Motor neuron (in vitro differentiated cells): ENCODE data around the gene PUM1. TPM values are rescaled to one million over a fixed set of nuclear protein-coding genes. Genes with fewer than 3 reads are reported as not detected.
"Not testable (repeated sequence)": the region's sequence is repeated elsewhere in the genome, so short reads cannot be mapped to it uniquely, and the experiment has no call there.

Source experiments
- ATAC-seq, 8 experiments: fragments of 200-7000 bp; cut with Tn5 transposase; replicated peaks in 6 of 8; 2 replicates each; pipeline ENCODE4 v1.8.0; 2021; ENCODE audit warnings: mild to moderate bottlenecking in 8 of 8, moderate library complexity in 8 of 8
- H3K27ac ChIP-seq, 2 donors: fragments of 250-450 bp; sonication (Bioruptor Pico); 2 replicates each; pipeline ENCODE4 v1.9.0; 2021; ENCODE audit warnings: antibody characterized with exemption in 2 of 2, mild to moderate bottlenecking in 2 of 2, moderate library complexity in 1 of 2
- H3K4me1 ChIP-seq, 2 donors: fragments of 250-450 bp; sonication (Bioruptor Pico); replicated peaks in 1 of 2; 2 replicates each; pipeline ENCODE4 v1.6.1; 2021; ENCODE audit warnings: antibody characterized with exemption in 2 of 2, mild to moderate bottlenecking in 2 of 2, moderate library complexity in 1 of 2
- H3K4me3 ChIP-seq, 5 donors: fragments of 250-450 bp; sonication (Bioruptor Pico); 2 replicates each; pipeline ENCODE4 v1.9.0; 2021; ENCODE audit warnings: antibody characterized with exemption in 5 of 5, mild to moderate bottlenecking in 5 of 5, moderate library complexity in 4 of 5
- WGBS, 10 experiments: fragments of 450-650 bp; shearing (Covaris generic); methylation state at CpG; one replicate each; pipeline ENCODE4 v1.0.0; 2022; 5-methylcytosine and 5-hydroxymethylcytosine counted together
- in situ Hi-C, 9 experiments: fragments of 400-800 bp; cut with MboI; loops; one replicate each; pipeline ENCODE4 v1.15.0; 2021; ENCODE audit warnings: low sequenced_read_pairs in 9 of 9, low pct_unique_long_range_greater_than_20kb in 2 of 9; ENCODE audit not compliant: unreplicated experiment in 9 of 9
- total RNA-seq, 8 experiments: library from RNA; unstranded; fragments of 300-600 nt; gene quantifications; 2 replicates each; pipeline versions ENCODE4 v1.2.3 to v1.2.4, GENCODE V29; 2022

Gene PUM1
- total RNA-seq, 8 experiments from 2014 or later = 62.3 to 123 (median 87.5) TPM

- ATAC-seq, H3K27ac ChIP-seq, H3K4me3 ChIP-seq, H3K4me1 ChIP-seq, in situ Hi-C loops: not testable (repeated sequence)
- WGBS, 10 experiments = 90 to 100% (median 93%) methylated on average over 1 to 3 of the region's 3 CpGs; no CpG with 5 or more reads in 5 of the 10 experiments
These were observed 22.6 kb upstream of the PUM1 start for GRCh38 chr1:31088081-31088480.

- ATAC-seq = no peak
- H3K4me3 ChIP-seq = no peak overlapping the region
- in situ Hi-C loops = no loop called here
- no peaks in the 10 kb centered on the region for H3K4me1 ChIP-seq
- H3K27ac ChIP-seq = no peak overlapping the region
- WGBS, 10 experiments = 71 to 100% (median 83%) methylated on average over 2 to 16 of the region's 16 CpGs; no CpG with 5 or more reads in 1 of the 10 experiments
These were observed 19.5 kb upstream of the PUM1 start for GRCh38 chr1:31084782-31085569.

- WGBS, 10 experiments = 63 to 100% (median 87%) methylated on average over 2 to 3 of the region's 3 CpGs; no CpG with 5 or more reads in 4 of the 10 experiments
- in situ Hi-C loops = no loop called here
- Histone ChIP-seq H3K4me3 (no peak overlapping the region), H3K4me1 (no peaks in the 10 kb centered on the region), H3K27ac (no peak overlapping the region)
- ATAC-seq = no peak
These were observed 16.9 kb upstream of the PUM1 start for GRCh38 chr1:31082385-31082784.

GRCh38 chr1:31073044-31073443 lies 7.5 kb upstream of the PUM1 start:
- 60 to 100% (median 97%) methylated on average over 1 to 2 of the region's 2 CpGs; no CpG with 5 or more reads in 1 of the 10 experiments for WGBS, 10 experiments
- Histone ChIP-seq H3K4me3 (no peak overlapping the region), H3K27ac (no peak overlapping the region), H3K4me1 (no peaks in the 10 kb centered on the region)
- ATAC-seq = no peak
- in situ Hi-C loops = no loop called here

- WGBS, 10 experiments = 28 to 89% (median 48%) methylated on average over 1 to 4 of the region's 4 CpGs; no CpG with 5 or more reads in 2 of the 10 experiments
- H3K27ac ChIP-seq = no peak overlapping the region
- H3K4me3 ChIP-seq = no peak overlapping the region
- H3K4me1 ChIP-seq = no peaks in the 10 kb centered on the region
- no peak for ATAC-seq
- in situ Hi-C loops = no loop called here
These were observed 6.8 kb upstream of the PUM1 start for GRCh38 chr1:31072304-31072746.

- WGBS, 10 experiments = 60 to 96% (median 89%) methylated on average over 1 to 9 of the region's 9 CpGs; no CpG with 5 or more reads in 1 of the 10 experiments
- in situ Hi-C loops = no loop called here
- ATAC-seq = no peak
- Histone ChIP-seq H3K4me3 (no peak overlapping the region), H3K4me1 (no peaks in the 10 kb centered on the region), H3K27ac (no peak overlapping the region)
These were observed 3.9 kb upstream of the PUM1 start for GRCh38 chr1:31069392-31069791.

- ATAC-seq = no peak
- H3K4me1 ChIP-seq = peaks cover 11 to 16% of the 10 kb centered on the region in 2 donors
- in situ Hi-C loops = no loop called here
- 0 to 10% (median 0%) methylated on average over 3 to 14 of the region's 19 CpGs; no CpG with 5 or more reads in 3 of the 10 experiments for WGBS, 10 experiments
- H3K27ac ChIP-seq = peak overlapping the region; percentile 92 to 98
- H3K4me3 ChIP-seq = peak overlapping the region; percentile 54 to 90 (median 72)
These were observed 703 bp downstream of the PUM1 start for GRCh38 chr1:31064718-31065309.

GRCh38 chr1:31064111-31064717 lies 1.3 kb downstream of the PUM1 start:
- Histone ChIP-seq H3K27ac (peak overlapping the region; percentile 36 to 98), H3K4me1 (peaks cover 13 to 16% of the 10 kb centered on the region in 2 donors), H3K4me3 (peak overlapping the region; percentile 54 to 90 (median 72))
- in situ Hi-C loops = no loop called here
- 0 to 3% (median 0%) methylated on average over 3 to 8 of the region's 8 CpGs for WGBS, 10 experiments
- ATAC-seq = no peak

- in situ Hi-C loops = no loop called here
- Histone ChIP-seq H3K4me3 (peak overlapping the region; percentile 54 to 90 (median 72)), H3K4me1 (peaks cover 16% of the 10 kb centered on the region in 2 donors), H3K27ac (no peak overlapping the region)
- no peak for ATAC-seq
- 0 to 19% (median 6%) methylated on average over 2 to 4 of the region's 4 CpGs; no CpG with 5 or more reads in 1 of the 10 experiments for WGBS, 10 experiments
These were observed 1.9 kb downstream of the PUM1 start for GRCh38 chr1:31063631-31064030.

- in situ Hi-C loops = no loop called here
- Histone ChIP-seq H3K4me3 (peak overlapping the region; percentile 54 to 90 (median 72)), H3K27ac (no peak overlapping the region), H3K4me1 (peaks cover 16 to 17% of the 10 kb centered on the region in 2 donors)
- ATAC-seq = no peak
- 23 to 100% (median 83%) methylated on average over 1 to 4 of the region's 4 CpGs for WGBS, 10 experiments
These were observed 2.6 kb downstream of the PUM1 start for GRCh38 chr1:31062867-31063380.

- peak overlapping the region; percentile 54 to 90 (median 72) for H3K4me3 ChIP-seq
- in situ Hi-C loops, H3K27ac ChIP-seq, ATAC-seq: not testable (repeated sequence)
- H3K4me1 ChIP-seq = peaks cover 16 to 21% of the 10 kb centered on the region in 2 donors
- WGBS, 10 experiments = 0 to 93% (median 80%) methylated on average over 1 to 14 of the region's 14 CpGs; no CpG with 5 or more reads in 1 of the 10 experiments
These were observed 3.2 kb downstream of the PUM1 start for GRCh38 chr1:31062162-31062866.

- H3K4me3 ChIP-seq = no peak overlapping the region
- 95 to 100% (median 100%) methylated on average over 1 to 4 of the region's 4 CpGs; no CpG with 5 or more reads in 6 of the 10 experiments for WGBS, 10 experiments
- in situ Hi-C loops = no loop called here
- no peak overlapping the region for H3K27ac ChIP-seq
- ATAC-seq = no peak
- H3K4me1 ChIP-seq = peaks cover 24 to 44% of the 10 kb centered on the region in 2 donors
These were observed 7.5 kb downstream of the PUM1 start for GRCh38 chr1:31058012-31058411.
